Measurements from ENCODE around the gene SLC18A2.

The SLC18A2 gene

GRCh38 chr10:117248750-117249465 lies 8.0 kb downstream of the SLC18A2 start:
- H3K4me3 Mint-ChIP-seq: no peak overlapping the region

GRCh38 chr10:117249493-117250093 lies 8.7 kb downstream of the SLC18A2 start:
- Mint-ChIP-seq H3K27ac (no peak overlapping the region), H3K4me1 (no peaks in the 10 kb centered on the region), H3K9me3 (no peaks in the 10 kb centered on the region), H3K36me3 (no peaks in the 10 kb centered on the region), H3K4me3 (no peak overlapping the region), H3K27me3 (peaks cover 15% of the 10 kb centered on the region)
- no peak for DNase-seq (ENCODE audit: low spot score in 2 of 2)
- ATAC-seq (ENCODE audit: low read depth): no peak

More at GRCh38 chr10:117248750-117249465, 8.0 kb downstream of the SLC18A2 start:
- no peaks in the 10 kb centered on the region for H3K36me3 Mint-ChIP-seq
- H3K9me3 Mint-ChIP-seq: no peaks in the 10 kb centered on the region
- H3K4me1 Mint-ChIP-seq: no peaks in the 10 kb centered on the region
- ATAC-seq (ENCODE audit: low read depth) (no peak), DNase-seq (ENCODE audit: low spot score in 2 of 2) (no peak)
- no peak overlapping the region for H3K27ac Mint-ChIP-seq
- H3K27me3 Mint-ChIP-seq: peaks cover 15% of the 10 kb centered on the region

GRCh38 chr10:117250411-117250810 lies 9.5 kb downstream of the SLC18A2 start:
- peaks cover 11% of the 10 kb centered on the region for H3K27me3 Mint-ChIP-seq
- no peak for ATAC-seq (ENCODE audit: low read depth)
- H3K36me3 Mint-ChIP-seq: no peaks in the 10 kb centered on the region
- H3K27ac Mint-ChIP-seq: no peak overlapping the region
- H3K4me3 Mint-ChIP-seq: no peak overlapping the region
- H3K4me1 Mint-ChIP-seq: no peaks in the 10 kb centered on the region
- no peaks in the 10 kb centered on the region for H3K9me3 Mint-ChIP-seq
- no peak for DNase-seq (ENCODE audit: low spot score in 2 of 2)

- no peaks in the 10 kb centered on the region for H3K4me1 Mint-ChIP-seq
- H3K27ac Mint-ChIP-seq: no peak overlapping the region
- peaks cover 8% of the 10 kb centered on the region for H3K27me3 Mint-ChIP-seq
- DNase-seq (ENCODE audit: low spot score in 2 of 2) (no peak), ATAC-seq (ENCODE audit: low read depth) (no peak)
- H3K36me3 Mint-ChIP-seq: no peaks in the 10 kb centered on the region
- H3K4me3 Mint-ChIP-seq: no peak overlapping the region
- H3K9me3 Mint-ChIP-seq: no peaks in the 10 kb centered on the region
Measured at GRCh38 chr10:117253908-117254307, 13.0 kb downstream of the SLC18A2 start.

GRCh38 chr10:117254338-117254737 lies 13.4 kb downstream of the SLC18A2 start:
- Mint-ChIP-seq H3K27me3 (peaks cover 13% of the 10 kb centered on the region), H3K9me3 (no peaks in the 10 kb centered on the region), H3K4me1 (peaks cover 3% of the 10 kb centered on the region)

GRCh38 chr10:117254774-117255735 lies 14.1 kb downstream of the SLC18A2 start:
- Mint-ChIP-seq H3K27ac (no peak overlapping the region), H3K4me1 (peaks cover 3% of the 10 kb centered on the region), H3K9me3 (no peaks in the 10 kb centered on the region), H3K27me3 (peaks cover 9% of the 10 kb centered on the region), H3K4me3 (no peak overlapping the region), H3K36me3 (no peaks in the 10 kb centered on the region)
- ATAC-seq (ENCODE audit: low read depth) (no peak), DNase-seq (ENCODE audit: low spot score in 2 of 2) (no peak)

More at GRCh38 chr10:117254338-117254737, 13.4 kb downstream of the SLC18A2 start:
- ATAC-seq (ENCODE audit: low read depth): no peak
- Mint-ChIP-seq H3K27ac (no peak overlapping the region), H3K4me3 (no peak overlapping the region), H3K36me3 (no peaks in the 10 kb centered on the region)
- no peak for DNase-seq (ENCODE audit: low spot score in 2 of 2)

GRCh38 chr10:117255835-117256460 lies 15.0 kb downstream of the SLC18A2 start:
- Mint-ChIP-seq H3K27ac (no peak overlapping the region), H3K4me1 (peaks cover 3% of the 10 kb centered on the region), H3K27me3 (peaks cover 12% of the 10 kb centered on the region), H3K36me3 (no peaks in the 10 kb centered on the region), H3K4me3 (no peak overlapping the region), H3K9me3 (no peaks in the 10 kb centered on the region)
- no peak for DNase-seq (ENCODE audit: low spot score in 2 of 2)
- ATAC-seq (ENCODE audit: low read depth): no peak

- no peaks in the 10 kb centered on the region for H3K9me3 Mint-ChIP-seq
- peaks cover 3% of the 10 kb centered on the region for H3K4me1 Mint-ChIP-seq
Measured at GRCh38 chr10:117256910-117257309, 16.0 kb downstream of the SLC18A2 start.

GRCh38 chr10:117257721-117258120 lies 16.8 kb downstream of the SLC18A2 start:
- H3K4me1 Mint-ChIP-seq: peaks cover 3% of the 10 kb centered on the region
- DNase-seq (ENCODE audit: low spot score in 2 of 2) (no peak), ATAC-seq (ENCODE audit: low read depth) (no peak)
- H3K36me3 Mint-ChIP-seq: no peaks in the 10 kb centered on the region
- H3K9me3 Mint-ChIP-seq: no peaks in the 10 kb centered on the region
- no peak overlapping the region for H3K27ac Mint-ChIP-seq
- H3K4me3 Mint-ChIP-seq: no peak overlapping the region
- peaks cover 18% of the 10 kb centered on the region for H3K27me3 Mint-ChIP-seq

More at GRCh38 chr10:117256910-117257309, 16.0 kb downstream of the SLC18A2 start:
- ATAC-seq (ENCODE audit: low read depth) (no peak), DNase-seq (ENCODE audit: low spot score in 2 of 2) (no peak)
- no peaks in the 10 kb centered on the region for H3K36me3 Mint-ChIP-seq
- H3K27ac Mint-ChIP-seq: no peak overlapping the region
- no peak overlapping the region for H3K4me3 Mint-ChIP-seq
- H3K27me3 Mint-ChIP-seq: peaks cover 16% of the 10 kb centered on the region

- Mint-ChIP-seq H3K27me3 (peaks cover 15% of the 10 kb centered on the region), H3K4me1 (peaks cover 3% of the 10 kb centered on the region), H3K27ac (no peak overlapping the region), H3K4me3 (no peak overlapping the region), H3K9me3 (no peaks in the 10 kb centered on the region), H3K36me3 (no peaks in the 10 kb centered on the region)
- ATAC-seq (ENCODE audit: low read depth) (no peak), DNase-seq (ENCODE audit: low spot score in 2 of 2) (no peak)
Measured at GRCh38 chr10:117259279-117259678, 18.4 kb downstream of the SLC18A2 start.

- no peak for ATAC-seq (ENCODE audit: low read depth)
- peaks cover 16% of the 10 kb centered on the region for H3K27me3 Mint-ChIP-seq
- no peak for DNase-seq (ENCODE audit: low spot score in 2 of 2)
Measured at GRCh38 chr10:117260084-117260483, 19.2 kb downstream of the SLC18A2 start.

GRCh38 chr10:117261501-117261900 lies 20.6 kb downstream of the SLC18A2 start:
- no peaks in the 10 kb centered on the region for H3K36me3 Mint-ChIP-seq
- peaks cover 3% of the 10 kb centered on the region for H3K4me1 Mint-ChIP-seq
- no peak overlapping the region for H3K4me3 Mint-ChIP-seq
- H3K9me3 Mint-ChIP-seq: no peaks in the 10 kb centered on the region
- DNase-seq (ENCODE audit: low spot score in 2 of 2) (no peak), ATAC-seq (ENCODE audit: low read depth) (no peak)
- peaks cover 16% of the 10 kb centered on the region for H3K27me3 Mint-ChIP-seq
- no peak overlapping the region for H3K27ac Mint-ChIP-seq

More at GRCh38 chr10:117260084-117260483, 19.2 kb downstream of the SLC18A2 start:
- no peaks in the 10 kb centered on the region for H3K9me3 Mint-ChIP-seq
- no peaks in the 10 kb centered on the region for H3K36me3 Mint-ChIP-seq
- no peak overlapping the region for H3K27ac Mint-ChIP-seq
- H3K4me3 Mint-ChIP-seq: no peak overlapping the region
- H3K4me1 Mint-ChIP-seq: peaks cover 3% of the 10 kb centered on the region

GRCh38 chr10:117262291-117262902 lies 21.5 kb downstream of the SLC18A2 start:
- no peaks in the 10 kb centered on the region for H3K9me3 Mint-ChIP-seq
- DNase-seq (ENCODE audit: low spot score in 2 of 2) (no peak), ATAC-seq (ENCODE audit: low read depth) (no peak)
- no peak overlapping the region for H3K27ac Mint-ChIP-seq
- no peaks in the 10 kb centered on the region for H3K36me3 Mint-ChIP-seq
- H3K4me1 Mint-ChIP-seq: peaks cover 3% of the 10 kb centered on the region
- H3K27me3 Mint-ChIP-seq: peaks cover 16% of the 10 kb centered on the region
- H3K4me3 Mint-ChIP-seq: no peak overlapping the region
